BE2C (cell line): ENCODE results near the gene ZNF684. TPM values are rescaled to one million over a fixed set of nuclear protein-coding genes. Genes with fewer than 3 reads are reported as not detected.
"Not testable (repeated sequence)": the region's sequence is repeated elsewhere in the genome, so short reads cannot be mapped to it uniquely, and the experiment has no call there.

Source experiments
- DNase-seq: peaks from one replicate; pipeline ENCODE4 v3.0.0-alpha.2; 2020
- H3K27me3 ChIP-seq: fragments of 250-450 bp; sonication (Bioruptor Pico); 2 replicates; pipeline ENCODE4 v1.5.1; 2020; ENCODE audit warnings: mild to moderate bottlenecking
- H3K36me3 ChIP-seq: fragments of 250-450 bp; sonication (Bioruptor Pico); 2 replicates; pipeline ENCODE4 v1.5.1; 2020; ENCODE audit warnings: mild to moderate bottlenecking
- H3K4me1 ChIP-seq: fragments of 250-450 bp; sonication (Bioruptor Pico); 2 replicates; pipeline ENCODE4 v1.5.1; 2020
- H3K4me3 ChIP-seq: 2 replicates; pipeline ENCODE4 v1.5.1; 2011; ENCODE audit warnings: low read depth, low read length
- H3K9me3 ChIP-seq: fragments of 250-450 bp; sonication (Bioruptor Pico); 2 replicates; pipeline ENCODE4 v1.5.1; 2020
- CTCF ChIP-seq: IDR thresholded peaks from 2 replicates; pipeline ENCODE4 v1.5.1; 2012; ENCODE audit warnings: mild to moderate bottlenecking, low read depth, low read length
- polyA plus RNA-seq: library from polyadenylated mRNA; unstranded; fragments of >200 nt; gene quantifications from one replicate; pipeline ENCODE4 v1.2.1, GENCODE V29; 2012; ENCODE audit warnings: low read depth, missing spikeins; ENCODE audit not compliant: insufficient read length, insufficient read depth

Gene ZNF684
- 2.7 TPM for polyA plus RNA-seq

DNA sequence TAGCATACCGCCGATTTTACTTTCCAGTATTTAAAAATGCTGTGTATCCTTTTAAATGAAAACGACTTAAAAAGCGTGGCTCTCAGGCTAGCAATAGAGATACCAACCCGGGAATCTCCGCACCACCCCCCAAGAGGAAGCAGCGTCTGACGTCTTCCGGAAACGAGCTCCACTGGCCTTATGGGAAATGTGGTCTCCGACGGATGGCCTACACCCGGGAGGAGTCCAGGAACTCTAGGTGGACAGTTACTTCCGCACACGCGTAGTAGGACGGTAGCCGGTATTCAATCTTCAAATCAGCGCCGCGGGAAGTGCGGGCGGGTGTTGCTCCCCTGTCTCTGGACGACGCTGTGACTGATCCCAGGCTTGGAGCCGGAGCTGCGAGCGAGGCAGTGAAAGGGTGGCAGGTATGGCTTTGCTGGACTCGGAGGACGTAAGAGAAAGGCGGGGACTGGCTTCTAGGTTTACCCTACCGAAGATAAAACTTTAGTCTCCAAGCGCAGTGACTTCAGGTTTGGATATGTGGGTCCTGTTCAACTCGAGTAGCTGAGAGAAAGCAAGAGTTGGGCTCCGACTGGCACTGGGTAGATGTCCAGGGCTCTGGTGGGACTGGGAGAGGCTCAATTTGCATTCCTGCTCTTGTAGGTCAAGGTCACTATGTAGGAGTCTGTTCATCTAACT lies at the start of gene ZNF684:
Gene ZNF684 (plus strand): TSS at position 257 of the 681 bp plus-strand sequence. CDS start 1,530 bp downstream, outside the sequence.
- TF ChIP-seq CTCF: no peak
- Histone ChIP-seq H3K4me1 (no peaks in the 10 kb centered on the region), H3K9me3 (no peaks in the 10 kb centered on the region), H3K4me3 (peak within 1 kb of the TSS; percentile 80), H3K27me3 (no peaks in the 10 kb centered on the region), H3K36me3 (no peaks in the 10 kb centered on the region)
- peak; percentile 76 for DNase-seq

DNA sequence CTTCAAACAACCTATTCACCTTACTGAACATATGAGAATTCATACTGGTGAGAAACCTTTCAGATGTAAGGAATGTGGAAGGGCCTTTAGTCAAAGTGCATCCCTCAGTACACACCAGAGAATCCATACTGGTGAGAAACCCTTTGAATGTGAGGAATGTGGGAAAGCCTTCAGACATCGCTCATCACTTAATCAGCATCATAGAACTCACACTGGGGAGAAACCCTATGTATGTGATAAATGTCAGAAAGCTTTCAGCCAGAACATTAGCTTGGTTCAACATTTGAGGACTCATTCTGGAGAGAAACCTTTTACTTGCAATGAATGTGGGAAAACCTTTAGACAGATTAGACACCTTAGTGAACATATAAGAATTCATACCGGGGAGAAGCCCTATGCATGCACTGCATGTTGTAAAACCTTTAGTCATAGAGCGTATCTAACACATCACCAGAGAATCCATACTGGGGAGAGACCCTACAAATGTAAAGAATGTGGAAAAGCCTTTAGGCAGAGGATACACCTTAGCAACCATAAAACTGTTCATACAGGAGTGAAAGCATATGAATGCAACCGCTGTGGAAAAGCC lies 36.0 kb upstream of the ZNF684 start:
- Histone ChIP-seq H3K4me1 (no peaks in the 10 kb centered on the region), H3K9me3 (no peaks in the 10 kb centered on the region), H3K4me3 (no peak overlapping the region), H3K27me3 (no peaks in the 10 kb centered on the region), H3K36me3 (peaks cover 7% of the 10 kb centered on the region)
- no peak for TF ChIP-seq CTCF
- no peak for DNase-seq

- H3K4me1 ChIP-seq, H3K36me3 ChIP-seq, DNase-seq, H3K4me3 ChIP-seq, H3K27me3 ChIP-seq, H3K9me3 ChIP-seq: not testable (repeated sequence)
Observed at GRCh38 chr1:40502651-40503050, 28.8 kb upstream of the ZNF684 start.

DNA sequence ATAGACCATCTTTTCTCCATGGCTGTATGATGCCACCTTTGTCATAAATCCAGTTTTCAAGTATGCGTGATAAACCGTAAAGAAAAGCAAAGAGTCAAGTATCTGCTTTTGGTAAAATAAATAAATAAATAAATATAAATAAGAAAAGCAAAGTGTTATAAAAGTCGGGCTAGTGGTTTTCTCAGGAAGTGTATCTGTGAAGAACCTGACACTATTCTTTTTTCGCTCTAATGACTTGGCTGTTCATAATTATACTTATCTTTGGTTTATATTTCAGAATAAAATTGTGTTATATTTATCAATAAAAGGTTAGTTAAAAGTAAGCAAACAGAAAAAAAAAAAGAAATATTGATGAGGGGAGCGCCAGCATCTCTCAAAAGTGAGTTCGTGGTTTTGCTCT lies 23.5 kb upstream of the ZNF684 start:
- no peak for DNase-seq

GRCh38 chr1:40508375-40509341 lies 22.8 kb upstream of the ZNF684 start, which contains the start of gene EXO5:
Gene EXO5 (plus strand): TSS chr1:40508767. CDS start chr1:40514545, 5,778 bp downstream.
- Histone ChIP-seq H3K4me3 (peak within 1 kb of the TSS; percentile 77), H3K4me1 (no peaks in the 10 kb centered on the region), H3K36me3 (no peaks in the 10 kb centered on the region), H3K27me3 (no peaks in the 10 kb centered on the region), H3K9me3 (no peaks in the 10 kb centered on the region)
- peak; percentile 76 for DNase-seq
- no peak for TF ChIP-seq CTCF

More for the DNA sequence above, 23.5 kb upstream of the ZNF684 start:
- H3K4me3 ChIP-seq: peak overlapping the region; percentile 77
- no peaks in the 10 kb centered on the region for H3K27me3 ChIP-seq
- H3K36me3 ChIP-seq: no peaks in the 10 kb centered on the region
- no peaks in the 10 kb centered on the region for H3K9me3 ChIP-seq
- no peaks in the 10 kb centered on the region for H3K4me1 ChIP-seq
- TF ChIP-seq CTCF: no peak

- H3K9me3 ChIP-seq: no peaks in the 10 kb centered on the region
- H3K27me3 ChIP-seq: no peaks in the 10 kb centered on the region
- no peak for TF ChIP-seq CTCF
- H3K4me1 ChIP-seq: no peaks in the 10 kb centered on the region
- DNase-seq: no peak
- H3K36me3 ChIP-seq: no peaks in the 10 kb centered on the region
- H3K4me3 ChIP-seq: no peak overlapping the region
Observed at GRCh38 chr1:40519517-40519916, 11.9 kb upstream of the ZNF684 start.
